Stimulated activated CD4-positive, alpha-beta T cell treated with anti-CD3 and anti-CD28 coated beads, Interleukin-15, amount 100 ng/mL, for 24 hours (primary cell): ENCODE data around the gene RAPGEF3.

Source experiments
- DNase-seq: peaks from one replicate; pipeline ENCODE4 v3.0.0-alpha.2; 2020

RAPGEF3 gene

DNA sequence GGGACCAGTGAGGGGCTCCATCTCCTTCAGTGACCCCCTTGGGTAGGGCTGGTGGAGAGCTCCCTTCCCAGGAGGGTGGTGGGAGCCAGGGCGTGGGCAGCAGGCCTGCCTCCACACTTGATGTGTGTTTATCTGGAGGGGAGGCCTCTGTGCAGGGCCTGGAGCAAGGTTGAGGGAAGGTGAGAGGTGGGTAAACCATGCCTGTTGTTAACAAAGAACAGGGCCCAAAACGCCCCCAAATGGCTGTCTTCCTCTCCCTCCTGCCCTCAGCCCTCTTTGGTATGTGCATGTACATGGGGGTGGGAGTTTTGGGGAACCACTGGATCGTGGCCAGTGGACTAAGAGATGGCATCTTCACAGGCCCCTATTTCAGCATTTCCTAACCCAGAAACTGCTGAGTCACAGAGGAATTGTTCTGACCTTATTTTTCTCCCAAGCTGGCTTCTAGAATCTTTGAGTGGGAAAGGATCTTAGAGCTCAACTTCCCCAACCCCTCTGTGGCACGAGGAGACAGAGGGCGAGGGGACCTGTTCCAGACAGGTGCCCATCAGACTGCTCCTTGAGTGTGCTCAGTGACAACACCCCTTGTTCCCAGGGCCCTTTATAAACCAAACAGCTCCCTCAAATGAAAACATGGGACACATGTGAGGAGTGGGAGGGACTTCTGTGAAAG, 17.9 kb upstream of the RAPGEF3 start:
- no peak for DNase-seq

DNA sequence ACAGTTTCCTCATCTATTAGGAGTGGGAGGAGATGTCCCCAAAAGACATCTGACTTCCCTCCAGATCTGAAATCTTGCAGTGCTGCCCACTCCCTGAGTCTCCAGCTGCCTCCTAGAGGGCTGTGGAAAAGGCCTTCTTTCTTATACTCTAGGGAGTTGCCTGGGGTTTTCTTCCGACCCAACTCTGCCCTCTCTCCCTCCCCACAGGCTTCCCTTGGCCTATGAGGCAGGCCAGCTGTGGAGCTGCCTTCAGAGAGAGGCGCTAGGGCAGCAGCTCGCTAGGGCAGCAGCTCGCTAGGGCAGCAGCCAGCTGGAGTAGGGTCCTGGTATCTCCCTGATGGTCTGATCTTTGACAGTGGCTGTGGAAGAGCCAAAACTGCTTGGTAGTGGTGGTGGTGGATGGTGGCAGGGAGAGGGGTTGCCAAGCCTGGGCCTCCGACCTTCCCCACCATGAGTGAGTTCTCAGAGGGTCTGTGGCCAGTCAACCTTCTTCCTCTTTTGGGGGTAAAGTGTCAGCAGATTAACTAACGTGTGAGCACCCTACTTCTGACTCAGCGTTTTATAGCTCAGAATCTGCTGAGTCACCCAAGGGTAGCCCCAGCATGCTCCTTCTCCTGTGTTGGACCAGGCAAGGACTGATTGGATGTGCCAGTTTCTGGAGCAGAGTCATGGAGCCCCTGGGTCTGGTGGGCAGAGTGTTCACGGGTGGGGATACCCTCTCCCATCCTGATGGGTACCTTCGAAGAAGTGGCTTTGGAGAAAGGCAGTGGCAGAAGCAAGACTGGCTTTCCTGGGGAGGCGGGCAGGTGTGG, 16.6 kb upstream of the RAPGEF3 start:
- no peak for DNase-seq

DNA sequence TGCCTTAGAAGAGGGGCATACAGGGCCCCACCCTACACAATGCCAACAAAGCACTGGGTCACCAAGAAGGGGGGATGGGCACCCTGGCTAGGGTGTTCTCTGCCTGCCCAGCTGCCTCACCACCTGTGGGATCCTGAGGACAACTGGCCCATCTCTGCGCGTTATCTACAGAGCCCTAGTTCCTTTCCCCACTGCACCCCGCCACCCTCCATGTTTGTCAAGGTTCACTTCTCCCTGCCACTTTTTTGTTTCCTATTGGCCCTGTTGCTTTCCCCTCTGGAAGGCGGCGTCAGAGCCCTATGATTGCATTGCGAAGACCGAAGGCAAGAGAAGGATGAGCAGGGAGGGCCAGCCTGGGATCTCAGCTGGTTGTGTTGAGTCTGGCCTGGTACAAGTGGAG, 16.0 kb upstream of the RAPGEF3 start:
- DNase-seq: no peak

DNA sequence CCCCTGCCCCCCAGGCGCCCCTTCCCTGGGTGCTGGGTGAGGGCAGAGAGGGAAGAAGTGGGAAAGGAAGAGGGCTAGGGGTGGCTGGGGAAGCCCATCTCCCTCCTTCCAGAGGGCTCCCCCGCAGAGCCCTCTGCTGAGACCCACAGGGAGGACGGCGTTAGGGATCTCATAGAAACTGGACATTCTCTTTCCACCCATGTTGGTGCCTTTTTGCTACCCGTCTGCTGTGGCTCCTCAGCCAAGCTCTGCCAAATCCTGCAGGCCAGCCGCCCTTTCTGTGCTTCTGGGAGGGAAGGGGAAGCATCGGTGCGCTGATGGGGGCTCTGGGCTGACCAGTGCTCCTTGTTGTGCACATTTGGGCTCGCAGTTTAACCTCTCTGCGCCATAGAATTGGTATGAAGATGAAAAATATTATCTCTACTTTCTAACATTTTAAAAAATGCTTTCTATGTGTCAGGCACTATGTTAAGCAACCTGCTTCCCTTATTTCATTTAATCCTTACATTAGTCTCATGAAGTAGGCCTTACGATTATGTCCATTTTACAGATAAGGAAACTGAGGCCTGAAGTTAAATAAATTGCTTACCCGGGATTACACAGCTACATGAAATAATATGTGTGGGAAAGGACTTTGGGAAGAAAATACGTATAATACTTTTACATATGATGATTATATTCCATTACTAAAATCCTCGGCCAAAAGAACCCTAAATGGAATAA, 15.3 kb upstream of the RAPGEF3 start:
- DNase-seq: no peak

- peak; percentile 81 for DNase-seq
These were observed 14.6 kb upstream of the RAPGEF3 start, which contains the start of gene SLC48A1 for GRCh38 chr12:47773062-47773857. Gene SLC48A1 (plus strand): TSS chr12:47773238. CDS start chr12:47773305, 67 bp downstream.

DNA sequence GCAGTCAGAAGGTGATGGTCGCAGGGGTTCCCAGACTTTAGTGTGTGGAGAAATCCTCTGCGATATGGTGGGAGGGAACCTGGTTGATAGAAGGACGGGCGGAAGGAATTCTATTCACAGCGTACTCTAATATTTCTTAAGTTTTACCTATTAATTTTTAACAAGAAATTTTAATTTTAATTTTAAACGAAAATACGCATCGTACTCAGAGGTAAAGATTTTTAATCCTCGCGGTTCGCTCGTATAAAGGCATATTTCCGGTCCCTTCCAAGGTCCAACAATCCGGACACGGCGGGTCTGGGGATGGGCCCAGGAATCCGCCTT, 14.0 kb upstream of the RAPGEF3 start:
- no peak for DNase-seq

- no peak for DNase-seq
These were observed 13.5 kb upstream of the RAPGEF3 start for GRCh38 chr12:47772094-47772660.

DNA sequence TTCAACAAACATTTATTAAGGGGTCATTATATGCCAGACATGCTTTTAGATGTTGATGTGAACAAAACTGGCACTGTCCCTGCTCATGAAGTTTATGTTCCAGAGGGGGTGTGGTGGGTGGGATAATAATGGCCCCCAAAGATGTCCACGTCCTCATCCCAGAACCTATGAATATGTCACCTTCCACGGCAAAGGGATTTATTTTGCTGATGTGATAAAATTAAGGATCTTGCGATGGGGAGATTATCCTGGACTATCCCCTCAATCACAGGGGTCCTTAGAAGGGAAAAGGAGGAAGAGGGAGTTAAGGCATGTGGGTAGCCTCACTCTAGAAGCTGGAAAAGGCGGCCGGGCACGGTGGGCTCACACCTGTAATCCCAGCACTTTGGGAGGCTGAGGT, 12.6 kb upstream of the RAPGEF3 start:
- DNase-seq: no peak

DNA sequence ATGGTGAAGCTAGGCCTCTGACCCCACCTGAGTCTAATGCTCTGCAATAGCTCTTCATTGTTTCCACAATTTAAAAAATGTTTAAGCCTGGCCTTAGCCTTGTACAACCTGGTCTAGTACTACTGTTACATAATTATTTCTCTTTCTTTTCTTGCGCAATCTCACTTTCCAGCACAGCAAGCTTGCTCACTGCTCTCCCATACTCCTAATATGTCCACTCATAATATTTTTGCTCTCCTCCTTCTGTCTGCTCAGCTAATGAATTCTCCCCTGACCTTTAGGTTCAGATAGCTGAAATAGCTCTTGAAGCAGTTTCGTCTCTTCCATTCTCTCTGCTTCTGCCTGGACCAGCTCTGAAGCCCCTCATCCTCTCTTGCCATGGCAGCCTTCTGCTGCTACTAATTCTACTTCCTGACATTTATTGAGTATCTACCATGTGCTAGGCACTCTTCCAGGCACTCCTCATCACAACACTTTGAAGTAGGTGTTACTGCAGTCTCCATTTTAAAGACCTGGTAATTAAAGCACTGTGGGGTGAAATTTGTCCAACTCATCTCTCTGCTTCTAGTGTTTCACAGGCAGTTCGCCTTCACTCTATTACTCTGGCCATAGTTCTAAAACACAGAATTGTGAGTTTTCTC, 11.5 kb upstream of the RAPGEF3 start:
- no peak for DNase-seq

GRCh38 chr12:47769234-47770085, 10.8 kb upstream of the RAPGEF3 start:
- no peak for DNase-seq

DNA sequence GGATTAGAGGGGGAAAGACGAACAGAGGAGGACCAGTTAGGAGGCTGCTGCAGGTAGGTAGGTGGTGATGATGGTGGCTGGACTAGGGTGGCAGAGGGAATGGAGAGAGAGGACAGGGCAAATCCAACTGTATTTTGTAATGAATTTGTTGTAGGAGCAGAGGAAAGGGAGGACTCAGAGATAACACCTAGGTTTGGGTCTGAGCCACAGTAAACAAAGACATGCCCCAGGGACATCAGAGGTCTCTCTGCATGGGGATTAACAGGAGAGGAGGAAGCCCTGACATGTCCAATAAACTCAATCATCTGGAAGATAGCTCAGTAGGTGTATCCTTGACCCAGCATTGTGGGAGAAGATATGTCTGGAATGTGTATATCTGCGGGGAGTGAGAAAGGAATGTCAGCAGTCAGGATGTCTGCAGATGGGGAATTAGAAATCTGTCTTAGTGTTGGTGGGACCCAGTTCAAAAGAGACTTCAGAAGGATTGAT, 9.7 kb upstream of the RAPGEF3 start:
- no peak for DNase-seq

- DNase-seq: peak; percentile 82
These were observed 8.6 kb upstream of the RAPGEF3 start for GRCh38 chr12:47767216-47767724.

DNA sequence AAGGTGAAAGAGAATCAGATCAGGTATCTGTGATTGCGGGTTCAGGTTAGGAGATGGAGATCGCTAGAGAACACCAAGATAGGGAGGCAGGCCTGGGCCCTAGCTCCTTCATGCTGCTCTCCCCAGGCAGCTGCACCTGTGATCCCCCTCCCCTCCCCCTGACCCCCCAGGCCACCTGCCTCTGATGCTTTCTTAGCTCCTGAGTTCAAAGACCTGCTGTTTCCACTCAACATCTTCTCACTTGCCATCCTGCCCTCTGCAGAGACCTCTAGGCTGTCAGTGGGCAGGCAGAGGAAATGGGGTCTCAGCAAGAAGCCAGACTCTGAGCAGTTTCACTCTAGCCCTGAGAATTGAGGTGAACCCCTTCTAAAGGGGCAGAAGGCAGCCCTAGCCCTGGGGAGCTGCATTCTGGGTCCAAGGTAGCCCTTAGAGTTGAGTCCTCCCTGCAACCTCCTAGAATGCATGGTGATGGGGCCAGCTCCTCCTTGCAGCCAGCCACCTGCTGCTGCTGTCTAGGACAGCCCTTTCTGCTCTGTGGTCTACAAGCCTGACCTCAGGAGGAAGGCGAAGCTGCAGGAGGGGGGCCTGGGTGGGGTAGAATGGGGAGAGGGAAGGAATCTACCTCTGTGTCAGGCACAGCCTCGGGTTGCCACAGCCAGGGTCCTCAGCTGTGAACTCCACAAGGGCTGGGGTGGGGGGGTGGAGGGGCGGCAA, 8.0 kb upstream of the RAPGEF3 start:
- no peak for DNase-seq

GRCh38 chr12:47763481-47764346, 5.0 kb upstream of the RAPGEF3 start:
- no peak for DNase-seq

DNA sequence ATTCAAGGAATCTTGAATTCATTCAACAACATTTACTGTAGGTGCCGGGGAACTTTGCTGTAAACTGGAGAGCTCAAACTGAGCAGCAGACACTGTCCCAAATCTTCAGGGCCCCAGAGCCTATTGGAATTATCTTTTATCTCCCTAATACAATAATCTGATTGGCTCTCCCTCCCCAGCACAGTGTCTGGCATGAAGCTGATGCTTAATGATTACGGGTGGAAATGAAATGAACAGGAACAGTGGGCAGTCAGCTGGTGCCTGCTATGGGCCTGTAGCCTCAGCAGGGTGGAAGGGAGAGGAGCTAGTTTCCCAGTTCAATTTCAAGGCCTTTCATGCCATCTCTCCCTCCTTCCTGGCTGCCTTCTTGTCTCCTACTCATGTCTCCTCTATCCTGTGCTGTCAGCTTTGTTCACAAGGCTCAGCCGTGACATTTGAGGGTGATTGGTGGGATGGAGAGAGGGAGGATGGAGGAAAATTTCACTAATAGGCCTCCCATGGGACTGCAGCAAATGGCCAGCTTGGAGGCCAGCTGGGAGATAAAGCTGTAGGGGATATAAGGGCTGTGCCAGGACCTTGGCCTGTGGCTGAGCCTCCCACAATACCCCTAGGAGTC, 4.3 kb upstream of the RAPGEF3 start:
- DNase-seq: no peak

- no peak for DNase-seq
These were observed 171 bp downstream of the RAPGEF3 start for GRCh38 chr12:47758584-47758833.

DNA sequence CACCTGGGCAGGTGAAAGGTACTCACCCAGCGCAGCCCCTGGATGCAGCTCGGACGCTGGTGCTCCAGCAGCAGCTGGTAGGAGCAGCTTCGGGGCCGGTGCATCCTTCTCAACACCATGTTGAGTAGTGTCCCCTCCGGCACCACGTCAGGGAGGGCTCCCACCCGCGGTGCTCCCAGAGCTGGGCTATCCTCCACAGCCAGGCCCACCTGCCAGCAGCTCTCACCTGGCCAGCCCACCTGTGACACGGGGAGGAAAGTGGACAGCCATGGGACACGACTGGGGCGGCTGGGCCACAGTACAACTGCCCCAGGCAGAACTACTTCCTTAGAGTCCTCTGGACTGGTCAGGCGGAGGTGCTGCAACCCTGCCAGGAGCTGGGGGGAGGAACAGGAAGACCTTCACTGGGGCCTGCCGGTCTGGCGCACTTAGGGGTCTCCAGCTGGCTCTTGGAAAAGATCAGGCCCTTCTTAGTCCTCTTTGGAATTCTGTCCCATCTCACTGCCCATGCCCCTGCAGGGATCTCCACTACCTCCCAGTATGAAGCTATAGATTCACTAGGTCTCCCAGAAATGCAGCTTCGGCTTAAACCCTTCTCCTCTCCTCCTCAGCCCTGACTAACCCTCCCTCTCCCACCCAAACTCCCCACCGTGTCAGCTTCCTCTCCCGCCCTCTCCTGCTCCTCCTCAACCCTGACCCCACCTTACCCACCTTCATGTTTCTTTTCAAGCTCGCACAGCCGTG, 668 bp downstream of the RAPGEF3 start:
- DNase-seq: no peak

DNA sequence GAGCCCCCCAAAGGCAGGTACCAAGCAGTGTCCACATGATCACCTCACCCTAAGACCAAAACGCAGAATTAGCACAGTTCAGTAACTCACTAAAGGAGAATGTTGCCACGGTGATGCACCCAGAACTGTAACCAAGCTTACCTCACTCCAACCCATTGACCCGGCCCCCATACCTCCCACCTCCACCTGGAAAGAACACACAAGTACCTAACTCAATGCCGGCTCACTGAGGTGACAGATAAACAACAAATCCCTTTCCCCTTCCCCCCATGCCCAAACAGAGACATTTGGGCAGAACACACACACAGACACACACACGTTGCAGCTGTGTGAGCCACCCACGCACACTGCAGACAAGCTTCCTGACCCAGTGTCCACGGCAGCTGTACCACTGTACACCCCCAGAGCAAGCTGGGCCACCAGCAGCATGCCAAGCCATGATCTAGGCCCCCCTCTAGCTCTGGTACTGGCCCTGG, 1.3 kb downstream of the RAPGEF3 start:
- no peak for DNase-seq
